Activated naive CD4-positive, alpha-beta T cell treated with anti-CD3 and anti-CD28 coated beads, Interleukin-2, amount 50 U/mL, for 24 hours (primary cell): Measurements from ENCODE around the gene LILRA6.
"Not testable (repeated sequence)": the region's sequence is repeated elsewhere in the genome, so short reads cannot be mapped to it uniquely, and the experiment has no call there.

Experiments
- H3K27ac Mint-ChIP-seq: one replicate; pipeline ENCODE4 v1.8.0; 2021; ENCODE audit warnings: mild to moderate bottlenecking, mixed read lengths
- H3K27me3 Mint-ChIP-seq: one replicate; pipeline ENCODE4 v1.8.0; 2021; ENCODE audit warnings: mixed read lengths
- H3K36me3 Mint-ChIP-seq: one replicate; pipeline ENCODE4 v1.8.0; 2021; ENCODE audit warnings: mixed read lengths
- H3K4me1 Mint-ChIP-seq: one replicate; pipeline ENCODE4 v1.8.0; 2021; ENCODE audit warnings: mixed read lengths
- H3K4me3 Mint-ChIP-seq: one replicate; pipeline ENCODE4 v1.8.0; 2021; ENCODE audit warnings: mild to moderate bottlenecking, mixed read lengths
- H3K9me3 Mint-ChIP-seq: one replicate; pipeline ENCODE4 v1.8.0; 2021; ENCODE audit warnings: mixed read lengths

The LILRA6 gene

GRCh38 chr19:54207983-54208783 is 34.4 kb downstream of the LILRA6 start:
- Mint-ChIP-seq H3K27ac (peak overlapping the region; percentile 85), H3K36me3 (peaks cover 27% of the 10 kb centered on the region), H3K27me3 (no peaks in the 10 kb centered on the region), H3K4me1 (peaks cover 80% of the 10 kb centered on the region), H3K9me3 (no peaks in the 10 kb centered on the region), H3K4me3 (peak overlapping the region; percentile 81)

- Mint-ChIP-seq H3K27ac (peak overlapping the region; percentile 85), H3K27me3 (no peaks in the 10 kb centered on the region), H3K9me3 (no peaks in the 10 kb centered on the region), H3K4me3 (peak overlapping the region; percentile 81), H3K36me3 (peaks cover 32% of the 10 kb centered on the region), H3K4me1 (peaks cover 85% of the 10 kb centered on the region)
Measured at GRCh38 chr19:54207676-54207982, 35.0 kb downstream of the LILRA6 start.

GRCh38 chr19:54207193-54207592 is 35.4 kb downstream of the LILRA6 start:
- peaks cover 36% of the 10 kb centered on the region for H3K36me3 Mint-ChIP-seq
- peak overlapping the region; percentile 85 for H3K27ac Mint-ChIP-seq

GRCh38 chr19:54206831-54207177 is 35.8 kb downstream of the LILRA6 start:
- peak overlapping the region; percentile 85 for H3K27ac Mint-ChIP-seq
- peaks cover 39% of the 10 kb centered on the region for H3K36me3 Mint-ChIP-seq
- H3K27me3 Mint-ChIP-seq, result no peaks in the 10 kb centered on the region
- H3K9me3 Mint-ChIP-seq, result no peaks in the 10 kb centered on the region
- H3K4me3 Mint-ChIP-seq, result peak overlapping the region; percentile 81
- H3K4me1 Mint-ChIP-seq, result peaks cover 91% of the 10 kb centered on the region

More at GRCh38 chr19:54207193-54207592, 35.4 kb downstream of the LILRA6 start:
- Mint-ChIP-seq H3K4me3 (peak overlapping the region; percentile 81), H3K4me1 (peaks cover 90% of the 10 kb centered on the region)
- H3K9me3 Mint-ChIP-seq, H3K27me3 Mint-ChIP-seq: not testable (repeated sequence)

GRCh38 chr19:54206030-54206830 is 36.4 kb downstream of the LILRA6 start:
- H3K27ac Mint-ChIP-seq, result no peak overlapping the region

GRCh38 chr19:54204767-54205468 is 37.7 kb downstream of the LILRA6 start:
- Mint-ChIP-seq H3K9me3 (no peaks in the 10 kb centered on the region), H3K36me3 (peaks cover 45% of the 10 kb centered on the region), H3K4me3 (peak overlapping the region; percentile 95), H3K27ac (peak overlapping the region; percentile 48), H3K27me3 (no peaks in the 10 kb centered on the region), H3K4me1 (peaks cover 77% of the 10 kb centered on the region)

More at GRCh38 chr19:54206030-54206830, 36.4 kb downstream of the LILRA6 start:
- Mint-ChIP-seq H3K36me3 (peaks cover 43% of the 10 kb centered on the region), H3K9me3 (no peaks in the 10 kb centered on the region), H3K4me1 (peaks cover 90% of the 10 kb centered on the region), H3K27me3 (no peaks in the 10 kb centered on the region), H3K4me3 (peak overlapping the region; percentile 95)

- Mint-ChIP-seq H3K4me1 (peaks cover 70% of the 10 kb centered on the region), H3K27me3 (no peaks in the 10 kb centered on the region), H3K4me3 (peak overlapping the region; percentile 95), H3K36me3 (peaks cover 42% of the 10 kb centered on the region), H3K27ac (peak overlapping the region; percentile 55), H3K9me3 (no peaks in the 10 kb centered on the region)
Measured at GRCh38 chr19:54203151-54203611, 39.4 kb downstream of the LILRA6 start.

GRCh38 chr19:54201980-54202379 is 40.6 kb downstream of the LILRA6 start:
- no peaks in the 10 kb centered on the region for H3K27me3 Mint-ChIP-seq
- H3K4me3 Mint-ChIP-seq, result peak overlapping the region; percentile 95
- H3K27ac Mint-ChIP-seq, result peak overlapping the region; percentile 65
- H3K4me1 Mint-ChIP-seq, result peaks cover 58% of the 10 kb centered on the region
- no peaks in the 10 kb centered on the region for H3K9me3 Mint-ChIP-seq
- H3K36me3 Mint-ChIP-seq, result peaks cover 37% of the 10 kb centered on the region

GRCh38 chr19:54201172-54201701 is 41.4 kb downstream of the LILRA6 start:
- H3K36me3 Mint-ChIP-seq, result peaks cover 32% of the 10 kb centered on the region
- no peaks in the 10 kb centered on the region for H3K27me3 Mint-ChIP-seq
- H3K4me1 Mint-ChIP-seq, result peaks cover 51% of the 10 kb centered on the region
- peak overlapping the region; percentile 100 for H3K27ac Mint-ChIP-seq
- peak overlapping the region; percentile 95 for H3K4me3 Mint-ChIP-seq
- no peaks in the 10 kb centered on the region for H3K9me3 Mint-ChIP-seq

GRCh38 chr19:54199401-54199800 is 43.2 kb downstream of the LILRA6 start:
- Mint-ChIP-seq H3K4me3 (peak overlapping the region; percentile 80), H3K27me3 (no peaks in the 10 kb centered on the region), H3K27ac (peak overlapping the region; percentile 67), H3K4me1 (peaks cover 32% of the 10 kb centered on the region), H3K9me3 (no peaks in the 10 kb centered on the region), H3K36me3 (peaks cover 30% of the 10 kb centered on the region)

- Mint-ChIP-seq H3K27me3 (no peaks in the 10 kb centered on the region), H3K4me1 (peaks cover 25% of the 10 kb centered on the region), H3K36me3 (peaks cover 17% of the 10 kb centered on the region), H3K4me3 (no peak overlapping the region), H3K27ac (no peak overlapping the region), H3K9me3 (no peaks in the 10 kb centered on the region)
Measured at GRCh38 chr19:54197121-54197520, 45.5 kb downstream of the LILRA6 start.

GRCh38 chr19:54196536-54196935 is 46.1 kb downstream of the LILRA6 start:
- peaks cover 11% of the 10 kb centered on the region for H3K36me3 Mint-ChIP-seq
- H3K27ac Mint-ChIP-seq, result no peak overlapping the region
- H3K4me1 Mint-ChIP-seq, result peaks cover 31% of the 10 kb centered on the region
- no peak overlapping the region for H3K4me3 Mint-ChIP-seq
- no peaks in the 10 kb centered on the region for H3K27me3 Mint-ChIP-seq
- H3K9me3 Mint-ChIP-seq, result no peaks in the 10 kb centered on the region

GRCh38 chr19:54194463-54194862 is 48.1 kb downstream of the LILRA6 start:
- H3K4me1 Mint-ChIP-seq, result peaks cover 34% of the 10 kb centered on the region
- not testable (repeated sequence) for H3K27me3 Mint-ChIP-seq, H3K9me3 Mint-ChIP-seq, H3K36me3 Mint-ChIP-seq, H3K4me3 Mint-ChIP-seq, H3K27ac Mint-ChIP-seq

- H3K9me3 Mint-ChIP-seq, result no peaks in the 10 kb centered on the region
Measured at GRCh38 chr19:54193011-54193410, 49.6 kb downstream of the LILRA6 start.

GRCh38 chr19:54191811-54192453 is 50.7 kb downstream of the LILRA6 start:
- Mint-ChIP-seq H3K9me3 (no peaks in the 10 kb centered on the region), H3K27ac (peak overlapping the region; percentile 55), H3K27me3 (no peaks in the 10 kb centered on the region), H3K4me3 (peak overlapping the region; percentile 97), H3K36me3 (peaks cover 5% of the 10 kb centered on the region), H3K4me1 (peaks cover 38% of the 10 kb centered on the region)

More at GRCh38 chr19:54193011-54193410, 49.6 kb downstream of the LILRA6 start:
- Mint-ChIP-seq H3K27me3 (no peaks in the 10 kb centered on the region), H3K36me3 (peaks cover 5% of the 10 kb centered on the region), H3K4me3 (peak overlapping the region; percentile 97), H3K4me1 (peaks cover 28% of the 10 kb centered on the region), H3K27ac (no peak overlapping the region)
